A172 (cell line): Measurements from ENCODE around the gene FOSB. TPM values are rescaled to one million over a fixed set of nuclear protein-coding genes. Genes with fewer than 3 reads are reported as not detected.
A peak's percentile ranks its signal among the peaks of the same experiment; 100 is the strongest.
"Not testable (repeated sequence)": the region's sequence is repeated elsewhere in the genome, so short reads cannot be mapped to it uniquely, and the experiment has no call there.

Experiments used
- DNase-seq: peaks from one replicate; pipeline ENCODE4 v3.0.0-alpha.2; 2015; ENCODE audit warnings: low spot score
- total RNA-seq: library from RNA; depleted of rRNA; stranded (reverse); fragments of >200 nt; shearing (Covaris generic); gene quantifications from 2 replicates; pipeline ENCODE4 v1.2.3, GENCODE V29; 2014; rRNA removed

Gene FOSB
- 0.17 TPM in 1 of 2 replicates, not detected in the other for total RNA-seq

GRCh38 chr19:45467456-45468158 is at the start of gene FOSB:
Gene FOSB, plus strand, starts transcription at chr19:45467996. Its CDS starts 591 bp downstream, at chr19:45468587.
- DNase-seq: peak; percentile 77

- no peak for DNase-seq
Measured at GRCh38 chr19:45418802-45419201, 49.0 kb upstream of the FOSB start.

GRCh38 chr19:45419396-45419795 is 48.4 kb upstream of the FOSB start:
- DNase-seq: no peak

GRCh38 chr19:45419895-45420294 is 47.9 kb upstream of the FOSB start:
- DNase-seq: no peak

GRCh38 chr19:45420356-45420755 is 47.4 kb upstream of the FOSB start:
- DNase-seq: no peak

- no peak for DNase-seq
Measured at GRCh38 chr19:45420871-45421270, 46.9 kb upstream of the FOSB start.

GRCh38 chr19:45421947-45422498 is 45.8 kb upstream of the FOSB start:
- no peak for DNase-seq

- DNase-seq: no peak
Measured at GRCh38 chr19:45423033-45423588, 44.7 kb upstream of the FOSB start.

GRCh38 chr19:45423589-45424190 is 44.1 kb upstream of the FOSB start, which contains the start of gene ERCC1:
Gene ERCC1, minus strand, starts transcription at chr19:45423917. Its CDS starts 543 bp downstream, at chr19:45423374.
- DNase-seq: peak; percentile 88

GRCh38 chr19:45424191-45425058 is 43.4 kb upstream of the FOSB start:
- DNase-seq: peak; percentile 95

- DNase-seq: no peak
Measured at GRCh38 chr19:45428384-45429231, 39.2 kb upstream of the FOSB start.

- not testable (repeated sequence) for DNase-seq
Measured at GRCh38 chr19:45429896-45430295, 37.9 kb upstream of the FOSB start.

- DNase-seq: not testable (repeated sequence)
Measured at GRCh38 chr19:45431008-45431407, 36.8 kb upstream of the FOSB start.

GRCh38 chr19:45432543-45432942 is 35.3 kb upstream of the FOSB start:
- not testable (repeated sequence) for DNase-seq

- DNase-seq: no peak
Measured at GRCh38 chr19:45437328-45437727, 30.5 kb upstream of the FOSB start.

- DNase-seq: no peak
Measured at GRCh38 chr19:45439190-45439568, 28.6 kb upstream of the FOSB start.

GRCh38 chr19:45439569-45440258 is 28.1 kb upstream of the FOSB start:
- DNase-seq: peak; percentile 58

GRCh38 chr19:45440259-45440638 is 27.5 kb upstream of the FOSB start:
- no peak for DNase-seq

- DNase-seq: no peak
Measured at GRCh38 chr19:45440873-45441654, 26.7 kb upstream of the FOSB start.
